ENCODE measurements around the gene PLXDC2. TPM values are rescaled to one million over a fixed set of nuclear protein-coding genes. Genes with fewer than 3 reads are reported as not detected.

The PLXDC2 gene
- total RNA-seq, 3 donors from 2014 or later: 63.9 to 125 (median 101) TPM

GRCh38 chr10:19932806-19933371 lies 116.7 kb downstream of the PLXDC2 start:
- H3K36me3 ChIP-seq: no peaks in the 10 kb centered on the region
- intact Hi-C loops (cut with DNase I; ENCODE audit: low total_unique reads): no loop called here
- no peak for DNase-seq (ENCODE audit: low spot score in 2 of 2)
- TF ChIP-seq POLR2A (IDR thresholded peaks at IDR 0.05): no peak
- TF ChIP-seq POLR2AphosphoS5 (IDR thresholded peaks at IDR 0.05): no peak
- no peak for TF ChIP-seq CTCF (IDR thresholded peaks at IDR 0.05)
- H3K4me3 ChIP-seq: no peak overlapping the region
- H3K27me3 ChIP-seq: no peaks in the 10 kb centered on the region
- H3K4me1 ChIP-seq: peaks cover 0 to 7% of the 10 kb centered on the region in 2 donors
- H3K9me3 ChIP-seq: no peaks in the 10 kb centered on the region
- peak overlapping the region; percentile 40 to 55 for H3K27ac ChIP-seq

GRCh38 chr10:19933772-19934171 lies 117.5 kb downstream of the PLXDC2 start:
- Histone ChIP-seq H3K4me1 (peaks cover 0 to 7% of the 10 kb centered on the region in 2 donors), H3K9me3 (no peaks in the 10 kb centered on the region), H3K27me3 (no peaks in the 10 kb centered on the region), H3K36me3 (no peaks in the 10 kb centered on the region), H3K4me3 (no peak overlapping the region), H3K27ac (no peak overlapping the region)
- TF ChIP-seq CTCF (IDR thresholded peaks at IDR 0.05): no peak
- TF ChIP-seq POLR2AphosphoS5 (IDR thresholded peaks at IDR 0.05): no peak
- no peak for TF ChIP-seq POLR2A (IDR thresholded peaks at IDR 0.05)
- DNase-seq (ENCODE audit: low spot score in 2 of 2): no peak
- intact Hi-C loops (cut with DNase I; ENCODE audit: low total_unique reads): no loop called here

GRCh38 chr10:19935176-19935575 lies 118.9 kb downstream of the PLXDC2 start:
- intact Hi-C loops (cut with DNase I; ENCODE audit: low total_unique reads): no loop called here
- Histone ChIP-seq H3K27me3 (no peaks in the 10 kb centered on the region), H3K4me1 (peaks cover 0 to 7% of the 10 kb centered on the region in 2 donors), H3K4me3 (no peak overlapping the region), H3K36me3 (no peaks in the 10 kb centered on the region), H3K9me3 (no peaks in the 10 kb centered on the region), H3K27ac (no peak overlapping the region)
- TF ChIP-seq POLR2AphosphoS5 (IDR thresholded peaks at IDR 0.05) (no peak), CTCF (IDR thresholded peaks at IDR 0.05) (no peak), POLR2A (IDR thresholded peaks at IDR 0.05) (no peak)
- DNase-seq (ENCODE audit: low spot score in 2 of 2): no peak

- intact Hi-C loops (cut with DNase I; ENCODE audit: low total_unique reads): no loop called here
- DNase-seq (ENCODE audit: low spot score in 2 of 2): no peak
Observed at GRCh38 chr10:19936289-19936688, 120.1 kb downstream of the PLXDC2 start.

More at GRCh38 chr10:19936289-19936688, 120.1 kb downstream of the PLXDC2 start:
- Histone ChIP-seq H3K4me3 (no peak overlapping the region), H3K9me3 (no peaks in the 10 kb centered on the region), H3K27me3 (no peaks in the 10 kb centered on the region), H3K4me1 (peaks cover 0 to 2% of the 10 kb centered on the region in 2 donors), H3K36me3 (no peaks in the 10 kb centered on the region), H3K27ac (no peak overlapping the region)
- TF ChIP-seq POLR2A (IDR thresholded peaks at IDR 0.05) (no peak), POLR2AphosphoS5 (IDR thresholded peaks at IDR 0.05) (no peak), CTCF (IDR thresholded peaks at IDR 0.05) (no peak)
